Measurements from ENCODE around the gene CCNYL1. TPM values are rescaled to one million over a fixed set of nuclear protein-coding genes. Genes with fewer than 3 reads are reported as not detected.

Gene CCNYL1
- 1 to 10 TPM; 6.8 to 9.7 (median 7.6) TPM for total RNA-seq
- 10 to 100 TPM in 1 of 3 donors, 1 to 10 TPM in 2; 6.1 to 15.7 (median 8.5) TPM for polyA plus RNA-seq
- long read RNA-seq, donor 1, partial matches to known transcripts: 0 of 5 reads
- long read RNA-seq, donor 1, other reads (novel, unspliced or antisense): 1 of 5 reads
- long read RNA-seq, donor 2, partial matches to known transcripts: 1 of 13 reads
- long read RNA-seq, donor 2, other reads (novel, unspliced or antisense): 4 of 13 reads

DNA sequence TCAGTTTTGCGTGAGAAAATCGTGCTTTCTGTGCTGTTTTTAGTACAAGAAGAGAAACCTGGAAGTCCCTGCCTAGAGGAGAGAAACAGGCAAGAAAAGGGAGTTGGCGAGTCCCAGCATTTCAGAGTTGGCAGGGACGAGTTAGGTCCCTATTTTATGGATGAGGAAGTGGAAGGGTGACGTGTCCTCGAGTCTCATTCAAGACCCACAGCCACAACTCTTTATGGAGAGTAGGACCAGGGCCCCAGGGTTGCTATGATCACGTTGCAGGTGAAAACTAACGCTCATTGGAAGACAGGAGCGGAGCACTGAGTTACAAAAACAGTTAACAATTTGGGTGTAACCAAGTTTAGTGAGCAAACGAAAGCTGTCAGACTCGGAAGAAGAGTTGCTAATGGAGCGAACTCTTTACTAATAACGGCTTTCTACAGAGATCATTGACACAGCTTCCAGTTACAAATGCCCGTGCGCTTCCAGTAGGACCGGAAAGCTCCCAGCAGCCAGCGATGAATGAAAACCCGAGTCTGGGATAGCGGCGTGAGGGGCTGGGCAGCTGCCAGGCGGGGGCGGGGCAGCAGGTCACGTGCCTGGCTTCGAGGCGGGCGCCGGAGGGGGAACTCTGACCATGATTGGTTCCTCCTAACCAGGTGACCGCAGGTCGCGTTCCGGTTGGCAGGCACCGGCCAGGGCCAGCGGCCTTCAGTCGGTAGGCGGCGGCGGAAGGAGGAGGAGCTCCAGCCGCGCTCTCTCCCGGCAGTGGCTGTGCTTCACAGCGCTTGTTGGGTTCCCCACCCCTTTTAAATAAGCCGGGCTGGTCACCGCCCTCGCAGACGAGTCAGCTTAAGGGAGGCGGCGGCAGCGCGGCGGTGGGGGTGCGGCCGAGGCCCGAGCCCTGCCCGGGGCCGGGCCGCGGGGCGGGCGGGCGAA, at the start of gene CCNYL1:
Gene CCNYL1, plus strand, starts transcription at position 827 of the 927 bp plus-strand sequence. CDS start 257 bp downstream, outside the sequence.
- TF ChIP-seq, protein P1, sequence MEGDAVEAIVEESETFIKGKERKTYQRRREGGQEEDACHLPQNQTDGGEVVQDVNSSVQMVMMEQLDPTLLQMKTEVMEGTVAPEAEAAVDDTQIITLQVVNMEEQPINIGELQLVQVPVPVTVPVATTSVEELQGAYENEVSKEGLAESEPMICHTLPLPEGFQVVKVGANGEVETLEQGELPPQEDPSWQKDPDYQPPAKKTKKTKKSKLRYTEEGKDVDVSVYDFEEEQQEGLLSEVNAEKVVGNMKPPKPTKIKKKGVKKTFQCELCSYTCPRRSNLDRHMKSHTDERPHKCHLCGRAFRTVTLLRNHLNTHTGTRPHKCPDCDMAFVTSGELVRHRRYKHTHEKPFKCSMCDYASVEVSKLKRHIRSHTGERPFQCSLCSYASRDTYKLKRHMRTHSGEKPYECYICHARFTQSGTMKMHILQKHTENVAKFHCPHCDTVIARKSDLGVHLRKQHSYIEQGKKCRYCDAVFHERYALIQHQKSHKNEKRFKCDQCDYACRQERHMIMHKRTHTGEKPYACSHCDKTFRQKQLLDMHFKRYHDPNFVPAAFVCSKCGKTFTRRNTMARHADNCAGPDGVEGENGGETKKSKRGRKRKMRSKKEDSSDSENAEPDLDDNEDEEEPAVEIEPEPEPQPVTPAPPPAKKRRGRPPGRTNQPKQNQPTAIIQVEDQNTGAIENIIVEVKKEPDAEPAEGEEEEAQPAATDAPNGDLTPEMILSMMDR (IDR thresholded peaks at IDR 0.05): peak; percentile 32
- H3K9me3 ChIP-seq: no peaks in the 10 kb centered on the region
- no peaks in the 10 kb centered on the region for H3K27me3 ChIP-seq (ENCODE audit: insufficient read depth in 3 of 3, low read length in 2 of 3)
- ATAC-seq (peak; percentile 99 to 100 (median 100)), DNase-seq (peak; percentile 98 to 100)
- 0 to 1% (median 0%) methylated on average over 55 to 60 of the region's 60 CpGs for WGBS, 3 donors
- H3K4me1 ChIP-seq: peaks cover 14% of the 10 kb centered on the region
- H3K27ac ChIP-seq: peak within 1 kb of the TSS; percentile 87
- H3K36me3 ChIP-seq (ENCODE audit: insufficient read depth in 1 of 2, low read depth in 1 of 2): no peaks in the 10 kb centered on the region
- H3K4me3 ChIP-seq: peak within 1 kb of the TSS; percentile 86
- intact Hi-C loops (cut with DNase I): loop anchor here (2.0 to 10.0 kb wide), 4 partner anchors 84 to 179 kb away; partner anchors contain the start of gene METTL21A (in 2 of the 2)

DNA sequence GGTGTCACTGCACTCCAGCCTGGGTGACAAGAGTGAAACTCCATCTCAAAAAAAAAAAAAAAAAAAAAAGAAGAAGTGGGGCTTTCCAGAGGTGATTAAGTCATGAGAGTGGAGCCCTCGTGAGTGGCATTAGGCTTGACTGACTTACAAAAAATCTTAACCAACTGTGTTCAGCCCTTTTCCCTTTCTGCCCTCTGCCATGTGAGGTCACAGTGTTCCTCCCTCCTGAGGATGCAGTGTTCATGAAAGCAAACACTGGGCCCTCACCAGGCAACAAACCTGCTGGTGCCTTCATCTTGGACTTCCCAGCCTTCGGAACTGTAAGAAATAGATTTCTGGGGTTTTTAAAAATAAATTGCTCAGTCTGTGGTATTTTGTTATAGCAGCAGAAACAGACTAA, 49.2 kb upstream of the CCNYL1 start:
- DNase-seq (no peak), ATAC-seq (no peak)
- Histone ChIP-seq H3K4me1 (no peaks in the 10 kb centered on the region), H3K9me3 (no peaks in the 10 kb centered on the region), H3K27ac (no peak overlapping the region), H3K27me3 (ENCODE audit: insufficient read depth in 3 of 3, low read length in 2 of 3) (no peaks in the 10 kb centered on the region), H3K36me3 (ENCODE audit: insufficient read depth in 1 of 2, low read depth in 1 of 2) (no peaks in the 10 kb centered on the region), H3K4me3 (no peak overlapping the region)
- 71 to 84% (median 75%) methylated on average over 2 of the region's 2 CpGs for WGBS, 3 donors
- intact Hi-C loops (cut with DNase I): no loop called here
- TF ChIP-seq, protein P1 (IDR thresholded peaks at IDR 0.05): no peak

DNA sequence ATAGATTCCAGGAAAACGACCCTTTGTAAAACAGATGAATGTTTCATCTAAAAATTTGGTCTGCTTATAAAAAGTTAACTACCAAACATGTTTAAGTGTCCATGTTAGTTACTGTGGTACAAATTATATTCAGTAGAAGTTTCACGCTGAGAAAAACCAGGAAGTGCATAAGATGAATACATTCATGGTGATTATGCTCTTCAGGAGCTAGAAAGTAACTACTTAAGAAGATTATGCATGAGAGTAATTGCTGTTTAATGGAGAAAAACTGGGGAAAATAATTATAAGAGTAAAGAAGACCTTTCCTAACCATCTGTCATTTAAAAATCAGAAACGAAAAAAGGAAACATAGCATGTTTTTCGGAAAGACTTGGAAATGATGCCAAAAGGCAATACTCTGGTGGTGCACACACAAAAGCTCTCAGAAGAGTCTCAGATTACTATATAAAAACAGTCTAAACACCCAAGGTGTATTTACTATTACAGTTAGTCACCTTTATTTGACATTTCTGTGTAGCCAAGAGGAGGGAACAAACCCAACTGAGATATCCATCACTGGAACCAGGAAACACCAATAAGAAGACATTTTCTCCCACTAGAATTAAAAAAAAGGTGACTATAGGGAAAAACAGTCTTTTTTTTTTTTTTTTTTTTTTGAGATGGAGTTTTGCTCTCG, 47.4 kb upstream of the CCNYL1 start:
- H3K27ac ChIP-seq: no peak overlapping the region
- H3K36me3 ChIP-seq (ENCODE audit: insufficient read depth in 1 of 2, low read depth in 1 of 2): no peaks in the 10 kb centered on the region
- no peaks in the 10 kb centered on the region for H3K9me3 ChIP-seq
- H3K4me1 ChIP-seq: no peaks in the 10 kb centered on the region
- H3K4me3 ChIP-seq: no peak overlapping the region
- H3K27me3 ChIP-seq (ENCODE audit: insufficient read depth in 3 of 3, low read length in 2 of 3): no peaks in the 10 kb centered on the region
- 44 to 50% (median 45%) methylated on average over 5 of the region's 5 CpGs for WGBS, 3 donors
- TF ChIP-seq, protein P1 (IDR thresholded peaks at IDR 0.05): no peak
- ATAC-seq: no peak
- no peak for DNase-seq
- intact Hi-C loops (cut with DNase I): no loop called here

DNA sequence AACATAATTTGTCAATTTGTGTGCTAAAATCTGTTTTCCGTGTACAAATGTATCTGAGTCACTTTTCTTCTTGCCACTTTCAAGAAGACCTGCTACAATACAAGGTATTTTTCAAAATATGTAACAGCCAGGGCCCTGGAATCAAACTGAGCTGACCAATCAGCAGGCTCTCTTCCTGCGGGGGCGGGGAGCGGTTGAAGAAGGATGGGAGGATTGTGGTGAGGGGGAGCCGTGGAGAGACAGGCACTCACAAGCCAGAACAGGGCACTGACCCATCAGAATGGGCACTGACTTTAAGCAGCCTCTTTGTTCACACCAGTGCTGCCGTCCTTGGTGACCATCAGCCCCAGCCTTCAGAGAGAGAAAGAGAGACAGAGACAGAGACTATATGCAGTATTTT, 40.6 kb upstream of the CCNYL1 start:
- H3K4me1 ChIP-seq: no peaks in the 10 kb centered on the region
- intact Hi-C loops (cut with DNase I): no loop called here
- no peaks in the 10 kb centered on the region for H3K9me3 ChIP-seq
- ATAC-seq: no peak
- no peak overlapping the region for H3K27ac ChIP-seq
- 58 to 65% (median 60%) methylated on average over 6 of the region's 6 CpGs for WGBS, 3 donors
- no peak for DNase-seq
- H3K27me3 ChIP-seq (ENCODE audit: insufficient read depth in 3 of 3, low read length in 2 of 3): no peaks in the 10 kb centered on the region
- no peaks in the 10 kb centered on the region for H3K36me3 ChIP-seq (ENCODE audit: insufficient read depth in 1 of 2, low read depth in 1 of 2)
- TF ChIP-seq, protein P1 (IDR thresholded peaks at IDR 0.05): no peak
- no peak overlapping the region for H3K4me3 ChIP-seq

Measured in psoas muscle (tissue), 8 donors.